ENCODE measurements around the gene ITPRIPL2. TPM values are rescaled to one million over a fixed set of nuclear protein-coding genes. Genes with fewer than 3 reads are reported as not detected.

ITPRIPL2 gene
- total RNA-seq, 1 experiment from 2014 or later, result 5.3 TPM

- TF ChIP-seq PREB (CRISPR knock-in tag; IDR thresholded peaks at IDR 0.05; ENCODE audit: borderline replicate concordance) (no peak), IRF2 (CRISPR knock-in tag; IDR thresholded peaks at IDR 0.05; ENCODE audit: borderline replicate concordance, low read depth) (no peak), ZNF263 (CRISPR knock-in tag; IDR thresholded peaks at IDR 0.05; ENCODE audit: low read depth) (no peak), ZNF671 (CRISPR knock-in tag; IDR thresholded peaks at IDR 0.05) (no peak), HMGXB4 (CRISPR knock-in tag; IDR thresholded peaks at IDR 0.05) (no peak), ZNF281 (CRISPR knock-in tag; IDR thresholded peaks at IDR 0.05) (no peak), AFF4 (CRISPR knock-in tag; IDR thresholded peaks at IDR 0.05; ENCODE audit: borderline replicate concordance) (no peak), ATF1 (CRISPR knock-in tag; IDR thresholded peaks at IDR 0.05) (no peak)
These were observed 34.4 kb downstream of the ITPRIPL2 start (continued) for GRCh38 chr16:19148189-19148588.

GRCh38 chr16:19151310-19151709 is 37.5 kb downstream of the ITPRIPL2 start:
- ChIA-PET POLR2A (no interaction called here), CTCF (interaction anchor here (1.2 kb wide), 1 partner anchor 26 kb away, joined by 4 read pairs; no protein-coding TSS in a partner anchor)
- Mint-ChIP-seq H3K27ac (no peak overlapping the region), H3K4me1 (no peaks in the 10 kb centered on the region), H3K4me3 (no peak overlapping the region), H3K36me3 (peaks cover 4% of the 10 kb centered on the region; the same call in 1 of the 2 replicates), H3K9me3 (peaks cover 41% of the 10 kb centered on the region), H3K27me3 (ENCODE audit: low read depth) (peaks cover 69% of the 10 kb centered on the region)
- ATAC-seq, result no peak
- no peak for DNase-seq (ENCODE audit: low spot score)
- TF ChIP-seq E2F1 (CRISPR knock-in tag; IDR thresholded peaks at IDR 0.05) (no peak), ZNF138 (CRISPR knock-in tag; conservative IDR thresholded peaks at IDR 0.05) (no peak), PRDM15 (CRISPR knock-in tag; IDR thresholded peaks at IDR 0.05) (no peak), NR2C2 (CRISPR knock-in tag; IDR thresholded peaks at IDR 0.05) (no peak), GABPB1 (CRISPR knock-in tag; IDR thresholded peaks at IDR 0.05) (no peak), ATF3 (CRISPR knock-in tag; conservative IDR thresholded peaks at IDR 0.05) (no peak), ZNF263 (CRISPR knock-in tag; IDR thresholded peaks at IDR 0.05; ENCODE audit: low read depth) (no peak), FOXK1 (CRISPR knock-in tag; IDR thresholded peaks at IDR 0.05) (no peak), STAT6 (CRISPR knock-in tag; conservative IDR thresholded peaks at IDR 0.05; ENCODE audit: low read depth) (no peak), ATF1 (CRISPR knock-in tag; IDR thresholded peaks at IDR 0.05) (no peak), FOXJ3 (CRISPR knock-in tag; IDR thresholded peaks at IDR 0.05; ENCODE audit: borderline replicate concordance) (no peak), NR1H2 (CRISPR knock-in tag; IDR thresholded peaks at IDR 0.05) (no peak)

All from WTC11 (cell line).